MM.1S (cell line): Measurements from ENCODE around the gene AGBL4.

Source experiments
- CTCF ChIP-seq: fragments of 300-600 bp; sonication (generic); IDR thresholded peaks from 2 replicates; pipeline ENCODE4 v1.5.1; 2016; ENCODE audit warnings: antibody characterized with exemption, low read length, mixed read lengths
- EZH2 ChIP-seq: fragments of 300-600 bp; sonication (generic); optimal IDR thresholded peaks from 2 replicates; pipeline ENCODE3; 2017; ENCODE audit warnings: low read depth, mild to moderate bottlenecking, antibody characterized with exemption, low read length, mixed read lengths

- no peak for TF ChIP-seq CTCF
- TF ChIP-seq EZH2 = no peak
Measured at GRCh38 chr1:49240709-49241221, 783.0 kb downstream of the AGBL4 start.
